Measurements from ENCODE around the gene ANGPTL2.

DNA sequence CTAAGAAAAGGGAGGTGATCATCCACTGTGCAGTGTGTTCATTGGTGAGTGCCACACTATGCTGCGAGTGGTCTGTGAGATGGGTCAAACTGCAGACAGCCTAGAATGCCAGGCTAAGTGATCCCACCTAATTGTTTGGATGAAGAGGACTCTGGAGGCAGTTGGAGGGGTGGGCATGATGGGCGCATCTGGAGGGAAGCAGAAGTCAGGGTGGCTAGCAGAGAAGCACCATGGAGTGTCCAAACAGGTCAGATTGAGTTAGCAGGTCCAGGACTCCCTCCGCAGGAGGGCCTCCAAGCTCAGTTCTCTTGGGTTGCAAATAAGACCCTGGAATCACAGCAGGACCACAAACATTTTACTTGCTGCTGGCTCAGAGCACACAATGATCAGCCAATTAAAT lies 19.9 kb upstream of the ANGPTL2 start:
- TF ChIP-seq TCF7L2 (IDR thresholded peaks at IDR 0.05; ENCODE audit: low read depth, low read length) = no peak
- TF ChIP-seq OTX1 (CRISPR knock-in tag; IDR thresholded peaks at IDR 0.05) = no peak
- TF ChIP-seq SIN3A (IDR thresholded peaks at IDR 0.05; ENCODE audit: borderline replicate concordance in 2 of 2, control insufficient read depth in 1 of 2, low read depth in 2 of 2, low read length in 2 of 2) = no peak
- TF ChIP-seq, protein P1, sequence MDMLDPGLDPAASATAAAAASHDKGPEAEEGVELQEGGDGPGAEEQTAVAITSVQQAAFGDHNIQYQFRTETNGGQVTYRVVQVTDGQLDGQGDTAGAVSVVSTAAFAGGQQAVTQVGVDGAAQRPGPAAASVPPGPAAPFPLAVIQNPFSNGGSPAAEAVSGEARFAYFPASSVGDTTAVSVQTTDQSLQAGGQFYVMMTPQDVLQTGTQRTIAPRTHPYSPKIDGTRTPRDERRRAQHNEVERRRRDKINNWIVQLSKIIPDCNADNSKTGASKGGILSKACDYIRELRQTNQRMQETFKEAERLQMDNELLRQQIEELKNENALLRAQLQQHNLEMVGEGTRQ (CRISPR knock-in tag; IDR thresholded peaks at IDR 0.05) = no peak
- no peak for TF ChIP-seq SIX5 (IDR thresholded peaks at IDR 0.05; ENCODE audit: borderline replicate concordance in 1 of 2, insufficient read depth in 1 of 2, low read depth in 1 of 2, low read length in 2 of 2)
- TF ChIP-seq, protein P2, sequence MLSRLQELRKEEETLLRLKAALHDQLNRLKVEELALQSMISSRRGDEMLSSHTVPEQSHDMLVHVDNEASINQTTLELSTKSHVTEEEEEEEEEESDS (CRISPR knock-in tag; IDR thresholded peaks at IDR 0.05) = no peak
- TF ChIP-seq NCOR1 (IDR thresholded peaks at IDR 0.05) = no peak
- TF ChIP-seq, protein P3, sequence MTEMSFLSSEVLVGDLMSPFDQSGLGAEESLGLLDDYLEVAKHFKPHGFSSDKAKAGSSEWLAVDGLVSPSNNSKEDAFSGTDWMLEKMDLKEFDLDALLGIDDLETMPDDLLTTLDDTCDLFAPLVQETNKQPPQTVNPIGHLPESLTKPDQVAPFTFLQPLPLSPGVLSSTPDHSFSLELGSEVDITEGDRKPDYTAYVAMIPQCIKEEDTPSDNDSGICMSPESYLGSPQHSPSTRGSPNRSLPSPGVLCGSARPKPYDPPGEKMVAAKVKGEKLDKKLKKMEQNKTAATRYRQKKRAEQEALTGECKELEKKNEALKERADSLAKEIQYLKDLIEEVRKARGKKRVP (CRISPR knock-in tag; IDR thresholded peaks at IDR 0.05) = no peak
- no peak for TF ChIP-seq HNRNPH1 (optimal IDR thresholded peaks at IDR 0.05; ENCODE audit: low read depth, low read length)
- no peak for TF ChIP-seq DPF2 (IDR thresholded peaks at IDR 0.05)
- no peak for TF ChIP-seq TCF7 (IDR thresholded peaks at IDR 0.05; ENCODE audit: borderline replicate concordance)
- TF ChIP-seq MAZ (CRISPR knock-in tag; conservative IDR thresholded peaks at IDR 0.05 in 1 of 2, IDR thresholded peaks at IDR 0.05 in 1 of 2) = no peak
- no peak for TF ChIP-seq ZNF589 (CRISPR knock-in tag; IDR thresholded peaks at IDR 0.05; ENCODE audit: low read depth)

Measured in K562 (cell line).